PFSK-1 (cell line): ENCODE data around the gene NDST4.

ENCODE experiments used
- FOXP2 ChIP-seq: optimal IDR thresholded peaks from 2 replicates; pipeline ENCODE3; 2011; ENCODE audit warnings: borderline replicate concordance, control low read depth, inconsistent platforms; ENCODE audit not compliant: insufficient read depth; ENCODE audit errors: extremely low read length, extremely low read depth
- POLR2AphosphoS5 ChIP-seq: IDR thresholded peaks from 2 replicates; pipeline ENCODE4 v1.6.1; 2012; ENCODE audit warnings: low read depth, mild to moderate bottlenecking, control low read depth, low read length, moderate library complexity
- REST ChIP-seq, 2 experiments: IDR thresholded peaks; 2 replicates each; pipeline versions ENCODE4 v1.6.1 to v1.8.0; 2011 to 2012; ENCODE audit warnings: low read depth in 2 of 2, low read length in 2 of 2, control low read depth in 1 of 2, inconsistent platforms in 1 of 2, mild to moderate bottlenecking in 1 of 2, moderate library complexity in 1 of 2; ENCODE audit not compliant: insufficient read depth in 1 of 2
- SIN3A ChIP-seq: IDR thresholded peaks from 2 replicates; pipeline ENCODE4 v1.6.1; 2012; ENCODE audit warnings: mild to moderate bottlenecking, low read length, moderate library complexity, borderline replicate concordance; ENCODE audit not compliant: insufficient read depth
- TAF1 ChIP-seq: IDR thresholded peaks from 2 replicates; pipeline ENCODE4 v1.6.1; 2012; ENCODE audit warnings: low read length, control low read depth, borderline replicate concordance; ENCODE audit not compliant: insufficient read depth

NDST4 gene

GRCh38 chr4:115058533-115058932 lies 54.9 kb downstream of the NDST4 start:
- no peak for TF ChIP-seq SIN3A
- TF ChIP-seq TAF1 = no peak
- no peak for TF ChIP-seq FOXP2
- no peak for TF ChIP-seq POLR2AphosphoS5
- no peak for TF ChIP-seq REST (IDR thresholded peaks at IDR 0.05; ENCODE audit: insufficient read depth in 1 of 2, low read depth in 2 of 2, low read length in 2 of 2)

GRCh38 chr4:115054836-115055235 lies 58.6 kb downstream of the NDST4 start:
- TF ChIP-seq TAF1 (no peak), FOXP2 (no peak), REST (IDR thresholded peaks at IDR 0.05; ENCODE audit: insufficient read depth in 1 of 2, low read depth in 2 of 2, low read length in 2 of 2) (no peak), SIN3A (no peak), POLR2AphosphoS5 (no peak)

- no peak for TF ChIP-seq POLR2AphosphoS5
- no peak for TF ChIP-seq SIN3A
- no peak for TF ChIP-seq TAF1
- TF ChIP-seq FOXP2 = no peak
- no peak for TF ChIP-seq REST (IDR thresholded peaks at IDR 0.05; ENCODE audit: insufficient read depth in 1 of 2, low read depth in 2 of 2, low read length in 2 of 2)
Observed at GRCh38 chr4:115053313-115053712, 60.1 kb downstream of the NDST4 start.

GRCh38 chr4:115042496-115042895 lies 70.9 kb downstream of the NDST4 start:
- TF ChIP-seq TAF1 (no peak), REST (IDR thresholded peaks at IDR 0.05; ENCODE audit: insufficient read depth in 1 of 2, low read depth in 2 of 2, low read length in 2 of 2) (no peak), POLR2AphosphoS5 (no peak), FOXP2 (no peak), SIN3A (no peak)

DNA sequence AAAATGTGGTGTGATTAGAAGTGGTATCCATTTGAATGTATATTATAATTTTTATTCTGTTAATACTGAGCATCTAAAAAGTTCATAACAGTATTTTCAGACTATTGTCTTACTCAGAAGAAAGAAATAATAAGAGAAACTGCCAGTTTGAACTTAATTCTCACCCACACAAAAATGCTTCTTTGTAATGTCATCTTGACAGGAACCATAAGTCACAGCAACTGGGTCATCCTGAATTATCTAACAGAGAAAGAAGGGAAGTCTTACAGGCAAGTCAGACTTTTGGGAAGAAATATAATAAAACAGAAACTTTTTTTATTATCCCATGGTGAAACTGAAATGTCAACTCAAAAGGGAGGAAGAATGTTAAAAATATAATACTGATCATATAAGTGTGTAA lies 83.1 kb downstream of the NDST4 start:
- TF ChIP-seq TAF1 = no peak
- TF ChIP-seq FOXP2 = no peak
- TF ChIP-seq POLR2AphosphoS5 = no peak
- TF ChIP-seq SIN3A = no peak
- no peak for TF ChIP-seq REST (IDR thresholded peaks at IDR 0.05; ENCODE audit: insufficient read depth in 1 of 2, low read depth in 2 of 2, low read length in 2 of 2)
